ENCODE results near the gene LTO1. TPM values are rescaled to one million over a fixed set of nuclear protein-coding genes. Genes with fewer than 3 reads are reported as not detected.

The LTO1 gene, protein sequence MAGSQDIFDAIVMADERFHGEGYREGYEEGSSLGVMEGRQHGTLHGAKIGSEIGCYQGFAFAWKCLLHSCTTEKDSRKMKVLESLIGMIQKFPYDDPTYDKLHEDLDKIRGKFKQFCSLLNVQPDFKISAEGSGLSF
- polyA plus RNA-seq (2014; cell fraction: cytosol; rRNA removed), result 22.1 and 25.3 TPM in 2 replicates
- polyA plus RNA-seq (2014; cell fraction: nucleus; rRNA removed), result 38.9 and 46.6 TPM in 2 replicates

DNA sequence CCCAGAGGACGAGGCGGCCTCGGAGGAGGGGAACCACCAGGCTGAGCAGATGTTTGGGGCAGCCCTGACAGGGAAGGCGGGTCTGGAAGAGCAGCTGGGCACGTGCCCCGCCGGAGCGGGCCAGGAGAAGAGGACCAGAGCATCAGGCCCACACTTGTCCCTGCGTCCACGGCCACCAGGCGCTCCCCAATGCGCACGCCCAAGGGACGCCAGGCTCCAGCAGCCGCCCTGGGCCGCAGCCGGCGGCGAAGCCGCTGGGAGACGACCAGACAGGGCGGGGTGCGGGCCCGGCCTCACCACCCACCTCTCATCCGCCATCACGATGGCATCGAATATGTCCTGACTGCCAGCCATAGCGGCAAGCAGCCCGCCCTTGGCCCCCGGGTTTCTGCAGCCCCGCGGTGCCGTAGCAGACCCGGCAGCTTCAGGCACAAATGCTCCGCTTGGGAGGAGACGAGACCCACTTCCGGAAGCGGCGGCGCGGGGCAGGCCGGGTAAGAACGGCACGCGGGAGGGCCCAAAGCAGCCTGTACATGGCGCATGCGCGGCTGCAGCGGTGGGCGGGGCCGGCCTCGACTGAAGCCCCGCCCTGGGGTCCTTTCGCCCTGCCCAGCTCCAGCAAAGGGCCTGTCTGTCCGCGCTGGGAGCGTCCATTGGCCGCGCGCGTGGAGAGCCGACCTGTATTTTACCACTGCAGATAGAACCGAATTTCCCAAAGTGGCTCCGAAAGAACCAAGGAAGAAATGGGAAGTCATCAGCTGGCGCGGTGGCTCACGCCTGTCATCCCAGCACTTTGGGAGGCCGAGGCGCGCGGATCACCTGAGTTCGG is at the start of gene LTO1:
Gene LTO1, minus strand, starts transcription at position 468 of the 829 bp plus-strand sequence. Its CDS starts 114 bp downstream, at position 354.
- peak; percentile 94 for DNase-seq (ENCODE audit: low spot score)

- no peak for DNase-seq (ENCODE audit: low spot score)
These were observed 46.6 kb upstream of the LTO1 start for GRCh38 chr11:69721745-69722144.

GRCh38 chr11:69721106-69721505 is 46.0 kb upstream of the LTO1 start:
- no peak for DNase-seq (ENCODE audit: low spot score)

- no peak for DNase-seq (ENCODE audit: low spot score)
These were observed 43.8 kb upstream of the LTO1 start for GRCh38 chr11:69718912-69719311.

DNA sequence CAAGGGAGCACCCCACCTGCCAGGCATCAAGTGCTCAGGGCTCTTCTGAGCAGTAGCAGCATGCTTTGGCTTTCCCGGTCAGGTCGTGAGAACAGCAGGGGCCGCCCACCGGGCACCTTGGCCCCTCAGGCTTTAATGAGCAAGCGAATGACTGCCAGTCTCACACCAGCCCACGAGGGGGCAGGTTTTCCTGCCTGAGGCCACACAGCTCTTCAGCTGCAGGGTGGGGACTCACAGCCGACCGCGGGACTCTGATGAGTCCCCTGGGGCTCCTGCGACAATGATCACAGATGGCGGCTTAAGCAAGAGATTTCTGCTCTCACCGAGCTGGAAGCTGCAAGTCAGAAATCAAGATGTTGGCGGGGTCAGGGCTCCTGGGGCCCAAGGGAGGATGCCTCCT is 43.0 kb upstream of the LTO1 start:
- peak; percentile 76 for DNase-seq (ENCODE audit: low spot score)

- DNase-seq (ENCODE audit: low spot score), result no peak
These were observed 42.0 kb upstream of the LTO1 start for GRCh38 chr11:69716891-69717747.

- no peak for DNase-seq (ENCODE audit: low spot score)
These were observed 40.9 kb upstream of the LTO1 start for GRCh38 chr11:69716099-69716498.

DNA sequence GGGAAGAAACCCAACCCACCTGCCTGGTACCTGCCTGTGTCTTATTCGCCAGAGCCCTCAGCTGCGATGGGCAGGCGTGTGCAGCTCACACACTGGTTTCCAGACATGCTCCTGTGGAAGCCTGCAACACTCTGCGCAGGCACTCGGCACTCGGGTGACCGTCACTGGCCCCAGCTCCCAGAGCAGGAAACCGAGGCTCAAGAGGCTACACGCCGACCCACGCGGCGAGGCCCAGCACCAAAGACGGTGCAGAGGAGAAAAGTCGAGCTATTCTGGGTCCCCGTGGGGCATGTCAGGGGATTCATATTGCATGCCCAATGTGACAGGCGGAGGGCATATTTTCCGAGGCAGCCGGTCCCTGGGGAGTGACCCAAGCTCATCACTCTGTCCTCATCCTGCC is 40.3 kb upstream of the LTO1 start:
- no peak for DNase-seq (ENCODE audit: low spot score)

DNA sequence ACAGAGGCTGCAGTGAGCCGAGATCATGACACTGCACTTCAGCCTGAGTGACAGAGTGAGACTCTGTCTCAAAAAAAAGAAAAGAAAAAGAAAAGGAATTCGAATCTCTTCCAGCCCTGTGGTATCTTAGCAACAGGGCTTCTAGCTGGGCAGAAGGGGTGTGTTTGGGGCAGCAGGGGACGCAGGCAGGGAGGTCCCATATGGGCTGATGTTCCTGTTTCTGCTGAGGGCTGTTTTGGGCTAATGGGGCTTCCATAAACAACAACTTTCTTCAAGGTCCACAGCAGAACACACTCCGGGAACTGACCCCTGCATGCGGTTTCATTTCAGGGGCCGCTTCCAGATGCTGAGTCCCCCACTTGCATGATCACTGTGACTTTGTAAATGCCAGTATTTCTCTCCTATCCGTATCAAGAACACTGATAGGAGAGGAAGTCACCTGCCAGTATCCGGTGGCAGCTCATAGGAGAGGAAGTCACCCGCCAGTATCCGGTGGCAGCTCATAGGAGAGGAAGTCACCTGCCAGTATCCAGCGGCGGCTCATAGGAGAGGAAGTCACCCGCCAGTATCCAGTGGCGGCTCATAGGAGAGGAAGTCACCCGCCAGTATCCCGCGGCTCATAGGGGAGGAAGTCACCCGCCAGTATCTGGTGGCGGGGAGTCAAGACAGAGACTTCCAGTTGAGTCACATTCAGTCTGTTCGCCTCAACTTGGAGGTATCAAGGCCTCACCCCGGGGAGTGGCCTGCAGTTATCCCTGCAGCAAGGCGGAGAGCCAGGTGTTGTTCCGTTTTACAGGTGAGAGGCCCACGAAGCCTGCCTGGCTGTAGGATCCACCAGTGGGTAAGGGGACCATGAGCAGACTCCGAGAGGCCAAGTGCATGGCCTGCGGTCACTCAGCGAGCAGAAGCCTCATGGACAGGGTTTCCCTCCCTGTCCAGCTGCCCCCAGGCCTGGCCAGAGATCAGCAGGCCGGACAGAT is 37.0 kb upstream of the LTO1 start:
- DNase-seq (ENCODE audit: low spot score), result no peak

GRCh38 chr11:69708736-69709401 is 33.7 kb upstream of the LTO1 start:
- DNase-seq (ENCODE audit: low spot score), result no peak

DNA sequence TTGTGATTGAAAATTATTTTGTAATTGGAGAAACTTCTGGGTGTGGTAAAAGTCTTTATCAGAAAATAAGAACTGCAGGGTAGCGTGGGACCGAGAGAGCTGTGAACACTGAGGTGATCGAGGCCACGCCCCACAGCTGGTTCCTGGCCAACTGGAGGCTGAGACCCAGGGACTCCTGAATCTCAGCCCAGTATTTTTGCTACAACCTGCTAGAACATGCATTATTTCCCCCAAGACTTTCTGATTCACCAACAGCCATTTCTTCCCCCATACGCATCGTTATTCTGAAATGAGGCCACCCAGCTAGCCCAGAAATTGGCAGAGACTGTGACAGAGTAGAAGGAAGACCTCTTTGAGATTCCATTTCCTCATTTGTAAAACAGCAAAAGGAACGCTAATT is 32.0 kb upstream of the LTO1 start:
- no peak for DNase-seq (ENCODE audit: low spot score)

- DNase-seq (ENCODE audit: low spot score), result no peak
These were observed 31.0 kb upstream of the LTO1 start for GRCh38 chr11:69705901-69706787.

DNA sequence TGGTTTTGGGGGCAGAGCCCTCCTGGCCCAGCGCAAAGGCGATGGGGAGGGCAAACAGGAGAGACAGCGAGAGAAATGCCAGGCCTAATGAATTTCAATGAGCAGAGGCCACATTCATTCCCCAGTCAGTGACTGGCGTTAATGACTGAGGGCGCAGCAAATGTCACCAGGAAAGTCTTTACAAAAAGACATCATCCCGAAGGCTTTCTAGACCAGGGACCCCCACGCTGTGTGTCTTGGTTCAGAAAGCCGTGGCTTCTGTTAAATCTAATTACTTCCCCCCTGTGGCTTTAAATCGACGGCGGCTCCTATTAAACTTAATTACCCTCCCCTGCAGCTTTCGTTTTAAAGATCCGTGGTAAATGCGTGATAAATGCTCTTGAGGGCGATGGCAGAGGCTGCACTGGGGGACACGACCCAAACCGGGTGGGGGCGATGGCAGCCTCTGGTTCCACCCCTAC is 30.2 kb upstream of the LTO1 start:
- DNase-seq (ENCODE audit: low spot score), result no peak

- peak; percentile 47 for DNase-seq (ENCODE audit: low spot score)
These were observed 29.5 kb upstream of the LTO1 start for GRCh38 chr11:69704508-69705253.

DNA sequence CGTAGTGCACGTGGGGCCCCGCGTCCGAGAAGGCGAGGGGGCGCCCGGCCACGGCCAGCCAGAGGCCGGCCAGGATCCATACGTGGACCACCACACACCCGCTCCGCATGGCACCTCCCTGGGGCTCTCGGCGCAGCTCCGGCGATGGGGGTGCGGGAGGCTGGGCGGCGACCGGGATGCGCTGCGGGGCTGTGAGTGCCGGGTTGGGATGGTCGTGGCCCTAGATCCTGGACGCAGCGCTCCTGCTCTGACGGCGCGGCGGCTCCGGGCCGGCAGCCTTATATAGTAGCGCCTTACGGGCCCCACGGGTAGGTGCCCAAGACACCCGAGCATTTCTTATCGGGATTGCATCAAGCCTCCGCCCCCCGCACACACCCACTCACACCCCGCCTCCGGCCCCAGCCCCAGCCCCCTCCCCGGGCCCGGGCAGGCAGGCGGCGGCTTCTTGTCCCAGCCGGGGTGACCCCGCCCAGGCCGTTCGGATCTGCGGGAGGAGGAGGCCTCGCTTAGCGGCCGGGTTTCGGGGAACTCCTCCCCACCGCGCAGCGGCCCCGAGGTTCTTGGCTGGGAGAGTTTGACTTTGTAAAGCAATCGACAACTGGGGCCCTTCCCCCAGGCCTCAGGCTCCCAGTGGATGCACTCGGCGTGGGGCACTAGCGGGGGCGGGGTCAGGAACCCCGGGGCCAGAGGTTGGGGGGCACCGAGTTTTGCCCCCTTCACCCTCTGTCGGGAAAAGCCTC is 28.8 kb upstream of the LTO1 start, which contains the start of gene FGF19:
Gene FGF19, minus strand, starts transcription at position 255 of the 740 bp plus-strand sequence. Its CDS starts 146 bp downstream, at position 109.
- DNase-seq (ENCODE audit: low spot score), result no peak

GRCh38 chr11:69703453-69703767 is 28.3 kb upstream of the LTO1 start:
- DNase-seq (ENCODE audit: low spot score), result no peak

- no peak for DNase-seq (ENCODE audit: low spot score)
These were observed 27.8 kb upstream of the LTO1 start for GRCh38 chr11:69702769-69703452.
